ENCODE results near the gene FSHR. TPM values are rescaled to one million over a fixed set of nuclear protein-coding genes. Genes with fewer than 3 reads are reported as not detected.

Gene FSHR
- total and polyA plus RNA-seq, 12 donors, result 0.06 to 0.42 TPM; not detected in 10

DNA sequence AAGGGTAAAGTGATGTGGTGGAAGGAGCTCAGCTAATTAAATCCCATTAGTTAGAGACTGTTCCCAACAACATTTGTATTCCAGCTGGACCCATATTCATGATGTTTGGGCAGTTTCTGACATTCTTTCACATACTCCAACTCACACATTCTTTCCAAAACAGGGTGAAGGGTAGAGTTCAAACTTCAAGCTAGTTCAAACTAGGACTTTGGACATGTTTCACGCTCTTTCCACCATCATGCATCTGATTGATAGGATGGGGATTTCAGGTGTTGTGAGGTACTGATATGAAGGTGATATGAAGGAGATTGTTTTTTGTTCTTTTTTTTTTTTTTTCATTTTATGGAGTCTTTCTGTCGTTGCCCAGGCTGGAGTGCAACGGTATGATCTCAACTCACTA lies 201.7 kb downstream of the FSHR start:
- H3K9me3 ChIP-seq (replicated peaks in 1 of 3), result no peaks in the 10 kb centered on the region
- H3K27me3 ChIP-seq, result no peaks in the 10 kb centered on the region
- H3K36me3 ChIP-seq (replicated peaks in 1 of 2), result no peaks in the 10 kb centered on the region
- DNase-seq, result no peak
- 59 to 92% (median 70%) methylated on average over 3 of the region's 3 CpGs for whole genome bisulfite sequencing, 4 donors
- intact Hi-C loops (cut with DNase I), result no loop called here
- H3K4me3 ChIP-seq, result no peak overlapping the region
- TF ChIP-seq CTCF (IDR thresholded peaks at IDR 0.05) (no peak), POLR2A (IDR thresholded peaks at IDR 0.05) (no peak)
- no peak overlapping the region for H3K27ac ChIP-seq
- no peaks in the 10 kb centered on the region for H3K4me1 ChIP-seq (replicated peaks in 1 of 2)

DNA sequence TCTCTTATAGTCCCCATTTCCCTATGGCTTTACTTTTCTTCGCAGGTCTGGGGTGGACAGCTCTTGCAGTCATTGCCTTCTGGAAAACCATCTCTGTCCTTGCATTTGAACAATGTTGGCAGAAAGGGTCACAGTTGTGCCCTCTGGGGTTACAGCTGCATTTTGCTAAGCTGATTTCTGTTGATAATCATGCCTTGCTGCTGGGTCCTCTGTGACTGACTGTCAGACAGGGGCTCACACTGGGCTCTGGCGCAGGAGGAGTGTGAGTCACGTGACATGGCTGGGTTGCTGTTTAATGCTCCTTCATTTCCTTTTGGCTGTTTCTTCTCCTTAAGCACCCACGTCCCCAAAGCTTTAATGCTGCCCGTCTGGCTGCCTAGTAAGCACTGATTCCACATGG lies 202.2 kb downstream of the FSHR start:
- no peaks in the 10 kb centered on the region for H3K4me1 ChIP-seq (replicated peaks in 1 of 2)
- H3K36me3 ChIP-seq (replicated peaks in 1 of 2), result no peaks in the 10 kb centered on the region
- no peak overlapping the region for H3K4me3 ChIP-seq
- no peaks in the 10 kb centered on the region for H3K9me3 ChIP-seq (replicated peaks in 1 of 3)
- intact Hi-C loops (cut with DNase I), result no loop called here
- H3K27ac ChIP-seq, result no peak overlapping the region
- no peaks in the 10 kb centered on the region for H3K27me3 ChIP-seq
- DNase-seq, result no peak
- 47 to 71% (median 61%) methylated on average over 5 of the region's 5 CpGs for WGBS, 4 donors
- no peak for TF ChIP-seq POLR2A (IDR thresholded peaks at IDR 0.05)
- no peak for TF ChIP-seq CTCF (IDR thresholded peaks at IDR 0.05)

- Histone ChIP-seq H3K4me3 (no peak overlapping the region), H3K4me1 (replicated peaks in 1 of 2) (no peaks in the 10 kb centered on the region), H3K27ac (no peak overlapping the region), H3K9me3 (replicated peaks in 1 of 3) (no peaks in the 10 kb centered on the region), H3K27me3 (no peaks in the 10 kb centered on the region), H3K36me3 (replicated peaks in 1 of 2) (no peaks in the 10 kb centered on the region)
- TF ChIP-seq CTCF (IDR thresholded peaks at IDR 0.05), result no peak
- no peak for TF ChIP-seq POLR2A (IDR thresholded peaks at IDR 0.05)
- 39 to 53% (median 49%) methylated on average over 6 of the region's 6 CpGs for WGBS, 4 donors
- no peak for DNase-seq
- intact Hi-C loops (cut with DNase I), result no loop called here
Observed at GRCh38 chr2:48948400-48949125, 205.8 kb downstream of the FSHR start.

DNA sequence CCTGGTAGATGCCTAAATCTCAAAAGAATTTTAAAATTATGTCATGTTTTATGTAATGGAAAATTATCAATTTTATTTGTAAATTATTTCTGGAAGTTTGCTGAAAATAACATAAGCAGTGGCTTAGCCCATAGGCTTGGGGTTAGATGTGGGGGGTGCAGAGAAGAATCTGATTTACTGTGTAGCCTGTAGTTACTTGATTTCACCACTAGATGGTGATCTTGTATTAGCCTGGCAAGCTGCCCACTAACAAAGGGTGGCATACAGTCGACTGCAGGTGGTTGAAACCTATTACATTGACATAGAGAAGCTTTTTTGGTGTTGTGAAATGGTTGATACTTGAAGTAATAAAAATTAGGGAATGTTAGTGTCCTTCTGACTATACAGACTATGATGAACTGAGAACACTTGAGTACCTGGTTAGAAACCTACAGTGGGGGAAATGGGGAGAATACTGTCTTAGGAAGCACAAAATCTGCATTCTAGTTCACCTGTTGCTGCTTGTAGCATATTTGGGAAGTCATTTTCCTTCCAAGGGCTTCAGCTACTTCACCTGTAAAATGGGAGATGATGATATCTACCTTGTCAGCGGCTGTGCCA lies 207.8 kb downstream of the FSHR start:
- intact Hi-C loops (cut with DNase I), result no loop called here
- TF ChIP-seq POLR2A (IDR thresholded peaks at IDR 0.05) (no peak), CTCF (IDR thresholded peaks at IDR 0.05) (peak; percentile 83 to 93 (median 90))
- Histone ChIP-seq H3K4me3 (no peak overlapping the region), H3K36me3 (replicated peaks in 1 of 2) (no peaks in the 10 kb centered on the region), H3K27me3 (no peaks in the 10 kb centered on the region), H3K4me1 (replicated peaks in 1 of 2) (no peaks in the 10 kb centered on the region), H3K9me3 (replicated peaks in 1 of 3) (no peaks in the 10 kb centered on the region), H3K27ac (no peak overlapping the region)
- 44 to 50% (median 47%) methylated on average over 2 of the region's 2 CpGs for WGBS, 4 donors
- peak; percentile 27 to 73 (median 41) for DNase-seq

All from adrenal gland (tissue), 12 donors.